NCI-H2196 treated with DMSO at 0.1 percent for 48 hours (cell line): Measurements from ENCODE around the gene GALNTL6.

ENCODE experiments used
- DNase-seq: peaks from one replicate; lab custom pipeline; 2025; ENCODE audit not compliant: unreplicated experiment; lab: John Stamatoyannopoulos, UW

GALNTL6 gene

DNA sequence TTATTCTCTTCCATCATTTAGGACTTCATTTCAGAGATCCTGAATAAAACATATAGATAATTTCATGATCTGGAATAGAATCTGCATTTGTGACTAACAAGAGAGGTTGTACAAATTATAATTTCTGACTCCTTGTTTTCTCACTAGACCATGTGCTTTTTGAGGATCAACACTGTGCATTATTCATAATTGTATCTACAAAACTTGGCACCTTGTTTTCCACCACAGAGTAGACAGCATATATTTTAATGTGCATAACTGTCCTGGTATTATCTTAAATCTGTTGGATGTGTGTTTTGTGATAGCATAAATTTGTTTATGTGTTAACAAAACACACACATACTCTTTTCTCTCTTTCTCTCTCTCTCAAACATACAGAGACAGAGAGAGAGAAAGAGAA lies 840.5 kb downstream of the GALNTL6 start:
- DNase-seq, result no peak

DNA sequence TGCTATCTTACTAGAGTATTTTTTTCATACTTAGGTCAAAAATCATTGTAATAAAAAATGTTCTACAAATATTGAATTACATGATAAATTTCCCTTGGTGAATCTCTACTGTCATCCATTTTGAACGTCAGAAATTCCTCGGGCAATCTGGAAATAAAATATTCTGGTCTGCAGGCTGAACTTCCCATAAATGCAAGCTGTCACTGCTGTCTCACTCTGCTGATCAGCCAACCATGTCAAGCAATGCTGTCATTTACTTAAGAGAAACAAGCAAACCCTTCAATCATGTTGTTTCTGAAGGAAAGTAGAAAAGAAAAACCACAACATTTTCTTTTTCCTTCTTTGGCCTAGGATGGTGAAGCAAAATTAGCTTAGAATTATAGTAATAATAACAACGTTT lies 841.3 kb downstream of the GALNTL6 start:
- no peak for DNase-seq

DNA sequence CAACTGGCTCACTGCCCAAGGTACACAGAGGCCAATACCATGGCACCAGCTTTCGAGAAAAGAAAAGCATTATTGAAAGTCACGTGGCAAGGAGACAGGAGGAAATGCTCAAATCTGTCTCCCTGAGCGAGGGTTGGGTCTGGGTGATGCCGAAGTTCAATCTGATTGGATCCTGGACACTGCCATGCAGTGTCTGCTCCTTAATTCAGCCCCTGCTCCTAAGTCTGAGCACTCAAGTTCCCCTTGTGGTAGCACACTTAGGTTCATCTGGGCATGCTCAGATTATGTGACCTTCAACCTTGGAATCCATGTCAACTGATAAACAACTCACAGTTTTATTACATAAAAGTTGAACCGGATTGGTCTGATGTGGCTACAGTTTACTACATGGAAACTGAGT lies 842.9 kb downstream of the GALNTL6 start:
- DNase-seq, result no peak

DNA sequence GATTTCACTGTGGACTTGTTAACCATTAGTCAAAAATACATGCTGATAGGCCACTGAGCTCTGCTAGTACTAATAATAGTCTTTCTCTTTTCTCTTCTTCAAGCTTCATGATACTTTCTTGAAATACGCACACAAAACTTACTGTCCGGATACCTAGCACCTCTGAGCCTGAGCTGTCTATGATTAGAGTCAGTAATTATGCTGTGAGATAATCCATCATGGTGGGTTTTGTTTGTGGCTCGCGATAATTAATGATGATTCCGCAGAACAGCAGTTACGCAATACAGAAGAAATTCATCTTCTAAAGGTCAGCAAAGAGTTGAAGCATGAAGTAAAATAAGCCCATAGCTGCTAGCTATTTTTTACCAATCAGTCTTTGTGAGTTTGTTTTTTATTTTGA lies 843.9 kb downstream of the GALNTL6 start:
- DNase-seq, result no peak

DNA sequence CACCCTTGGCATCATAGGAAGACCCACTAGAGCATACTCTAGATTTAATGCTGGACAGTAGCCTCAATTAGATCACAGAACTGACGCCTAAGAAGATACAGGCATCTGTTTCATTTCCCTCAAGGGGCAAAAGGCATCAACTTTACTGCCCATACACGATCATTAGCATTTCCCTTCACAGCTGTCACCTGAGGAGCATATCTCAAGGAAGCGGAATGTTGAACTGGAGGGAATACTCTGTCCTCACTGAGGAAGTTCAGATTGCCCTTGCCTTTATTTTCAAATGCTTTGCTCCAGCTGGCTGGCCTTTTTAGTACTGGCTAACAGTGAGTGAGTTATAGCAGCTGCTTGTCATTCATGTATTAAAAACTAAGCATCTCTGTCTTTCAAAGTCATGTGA lies 847.0 kb downstream of the GALNTL6 start:
- DNase-seq, result no peak

DNA sequence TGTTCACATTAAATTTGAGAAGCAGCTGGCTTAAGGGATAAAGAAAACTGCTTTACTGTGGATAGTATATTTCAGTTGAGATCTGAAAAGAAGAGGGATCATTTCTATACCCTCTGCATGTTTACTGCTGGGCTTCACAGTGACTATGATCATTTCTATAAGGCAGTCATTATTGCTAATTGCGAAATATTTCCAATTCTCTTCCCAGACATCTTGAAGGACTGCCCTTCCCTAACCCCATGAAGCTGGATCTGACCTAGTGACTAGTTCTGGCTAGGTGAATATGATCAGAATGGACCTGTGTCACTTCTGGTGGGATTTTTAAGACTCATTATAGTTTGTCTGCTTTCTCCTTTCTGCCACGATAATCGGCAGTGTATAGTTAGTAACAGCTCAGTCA lies 848.9 kb downstream of the GALNTL6 start:
- DNase-seq, result no peak

DNA sequence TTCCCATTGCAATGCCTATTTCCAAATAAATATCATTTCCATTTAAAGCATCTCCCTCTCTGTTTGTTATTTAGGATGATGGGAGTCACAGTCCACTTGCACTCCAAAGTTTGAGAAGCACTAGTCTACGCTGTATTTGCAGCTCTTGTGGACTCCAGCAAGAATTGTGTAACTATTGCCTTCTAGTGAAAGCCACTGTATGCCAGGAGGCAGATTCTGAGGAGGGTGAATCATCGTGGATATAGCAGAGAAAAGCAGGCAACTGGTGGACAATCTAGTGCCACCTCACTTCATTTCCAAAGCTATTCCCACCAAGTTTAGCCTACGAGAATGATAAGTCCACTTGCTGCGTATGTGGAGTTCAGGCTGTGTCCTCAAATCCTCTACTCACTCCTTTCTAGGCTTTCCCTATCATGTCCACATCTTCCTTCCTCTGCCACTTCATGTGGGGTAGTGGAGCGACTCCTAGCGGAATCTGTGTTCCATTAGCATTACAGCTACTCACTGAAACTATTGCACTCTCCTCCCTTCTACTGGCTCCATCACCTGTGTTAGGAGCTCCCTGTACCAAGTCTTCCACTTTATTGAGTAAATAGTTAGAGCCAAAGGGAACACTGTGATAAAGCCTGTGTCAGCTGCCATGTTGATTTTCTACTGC lies 853.6 kb downstream of the GALNTL6 start:
- no peak for DNase-seq

DNA sequence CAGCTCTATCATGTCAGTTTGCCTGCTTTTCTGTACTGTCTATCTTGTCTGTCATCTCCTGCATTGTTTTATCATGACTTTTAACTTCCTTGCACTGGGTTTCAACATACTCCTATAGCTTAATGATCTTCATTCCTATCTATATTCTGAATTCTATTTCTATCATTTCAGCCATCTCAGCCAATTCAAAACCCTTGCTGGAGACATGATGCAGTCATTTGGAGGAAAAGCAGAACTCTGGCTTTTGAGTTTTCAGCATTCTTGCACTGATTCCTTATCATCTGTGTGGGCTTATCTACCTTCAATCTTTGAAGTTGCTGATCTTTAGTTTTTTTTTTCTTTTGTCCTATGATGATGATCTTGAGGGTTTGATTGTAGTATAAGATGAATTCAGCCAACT lies 861.6 kb downstream of the GALNTL6 start:
- DNase-seq, result no peak

DNA sequence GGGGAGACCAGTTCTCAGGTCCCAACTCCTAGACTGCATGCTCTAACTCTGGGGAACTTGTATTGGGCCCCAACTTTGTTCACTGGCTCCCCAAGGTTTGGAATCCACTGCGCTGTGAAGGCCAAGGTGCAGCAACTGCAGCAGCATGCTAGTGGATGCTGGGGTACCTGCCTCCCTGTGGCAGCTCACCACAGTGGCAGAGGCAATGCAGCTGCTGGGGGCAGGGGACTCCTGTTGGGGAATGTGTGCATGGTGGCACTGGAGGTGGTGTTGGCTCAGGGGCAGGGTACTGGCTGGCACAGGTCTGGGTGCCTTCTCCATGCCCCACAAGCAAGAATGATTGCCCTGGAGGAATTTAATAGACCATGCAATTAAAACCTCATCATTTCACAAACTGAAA lies 862.0 kb downstream of the GALNTL6 start:
- no peak for DNase-seq

DNA sequence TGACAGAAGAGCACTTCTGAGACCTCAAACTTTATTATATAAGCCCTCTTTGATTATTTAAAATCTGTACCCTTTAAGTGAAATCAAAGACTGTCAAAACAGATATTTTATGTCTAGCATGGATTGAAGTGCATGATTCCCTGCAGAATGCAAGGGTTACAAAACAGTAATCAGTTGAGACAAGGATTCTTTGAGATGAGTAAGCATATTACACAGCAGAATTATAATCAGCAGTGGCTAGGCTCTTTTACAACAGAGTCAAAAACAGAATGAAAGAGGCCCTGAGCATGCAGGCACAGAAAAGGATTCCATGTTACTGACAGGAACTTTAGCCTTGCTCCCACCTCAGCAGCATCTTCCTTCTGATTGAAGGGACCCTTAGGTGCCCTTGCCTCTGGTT lies 867.5 kb downstream of the GALNTL6 start:
- no peak for DNase-seq

DNA sequence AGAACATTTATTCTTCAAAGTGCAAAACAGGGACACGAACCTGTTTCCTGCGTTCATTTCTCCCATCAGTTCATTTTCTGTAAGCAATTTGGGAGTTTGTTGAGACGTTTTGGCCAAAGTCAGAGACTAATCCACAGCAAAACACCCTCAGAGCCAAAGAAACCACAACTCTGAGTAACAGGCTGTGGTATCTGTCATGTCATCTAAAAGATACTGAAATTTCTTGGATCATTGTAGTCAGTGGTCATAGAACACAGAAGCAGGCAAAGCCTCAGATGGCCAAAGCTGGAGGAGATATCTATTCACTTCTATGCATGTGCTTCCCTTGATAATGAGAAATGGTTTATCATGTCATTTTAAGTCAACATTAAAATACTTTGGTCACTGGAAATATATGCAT lies 869.8 kb downstream of the GALNTL6 start:
- no peak for DNase-seq

DNA sequence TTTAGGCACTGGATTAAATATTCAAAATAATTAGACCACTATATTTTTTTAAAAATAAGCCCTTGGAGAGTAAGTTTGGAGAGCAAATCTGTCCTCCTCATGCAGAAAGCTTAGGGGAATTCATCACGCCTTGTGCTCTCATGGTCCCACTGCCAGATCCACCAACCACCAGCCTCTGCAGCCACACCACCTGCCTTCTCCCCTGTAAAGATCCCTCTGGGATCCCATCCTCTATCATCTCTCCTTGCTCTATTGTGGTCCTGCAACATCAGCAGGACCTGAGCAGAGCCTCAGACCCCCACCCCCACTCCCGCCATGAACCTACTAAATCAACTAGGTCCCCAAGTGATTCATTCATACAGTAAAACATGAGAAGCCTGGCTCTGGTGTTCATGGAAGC lies 872.8 kb downstream of the GALNTL6 start:
- no peak for DNase-seq

DNA sequence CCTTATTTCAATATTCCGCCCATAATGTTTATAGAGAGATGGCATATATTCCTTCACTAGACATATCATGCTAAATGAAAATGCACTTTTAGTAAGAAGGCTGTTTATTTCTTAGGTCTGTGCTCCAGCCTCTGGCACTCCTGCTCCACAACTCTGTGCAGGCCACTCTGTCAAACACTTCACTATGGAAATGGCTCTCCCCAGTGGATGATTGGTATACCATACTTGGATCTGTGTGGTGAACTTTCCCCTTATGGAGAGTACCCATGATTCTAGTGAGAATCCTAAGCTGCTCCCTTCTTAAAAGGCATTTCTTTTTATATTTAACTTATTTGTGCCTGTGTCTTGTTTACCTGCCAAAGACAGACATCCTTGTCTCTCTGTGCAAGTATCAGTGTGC lies 875.3 kb downstream of the GALNTL6 start:
- DNase-seq, result no peak

DNA sequence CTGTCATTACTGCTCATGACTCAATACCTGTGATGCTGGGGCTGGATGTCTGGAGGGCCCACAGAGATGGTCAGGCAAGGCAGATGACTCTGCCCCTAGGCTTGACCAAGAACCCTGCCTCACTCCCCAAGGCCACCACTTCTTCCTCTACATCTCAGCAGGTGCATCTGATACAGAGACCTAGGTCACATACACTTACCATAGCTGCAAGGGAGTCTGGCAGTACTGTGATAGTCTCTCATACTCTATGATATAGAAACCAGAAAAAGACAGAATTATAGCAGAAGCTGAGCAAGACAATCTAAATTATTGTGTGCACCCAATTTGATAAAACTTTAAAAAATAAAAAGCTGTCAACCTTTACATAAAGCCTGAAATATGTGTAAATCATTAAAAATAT lies 878.3 kb downstream of the GALNTL6 start:
- DNase-seq, result no peak

DNA sequence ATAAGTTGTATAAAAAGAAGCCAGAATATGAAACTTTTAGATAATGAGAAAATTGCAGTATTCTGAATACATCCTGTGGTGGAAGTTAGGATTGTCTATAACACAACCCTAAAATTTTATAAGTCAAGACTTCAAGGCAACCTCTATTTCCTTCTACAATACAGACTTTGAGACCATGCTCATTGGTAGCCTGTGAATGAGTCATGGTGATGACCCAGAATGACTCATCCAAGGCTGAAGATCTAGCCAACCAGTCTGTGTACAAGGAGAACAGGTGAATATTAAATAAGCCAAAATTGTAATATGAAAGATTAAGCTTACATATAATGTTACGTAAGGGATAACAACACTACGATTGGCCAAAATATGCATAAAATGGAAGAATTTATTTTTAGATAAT lies 879.5 kb downstream of the GALNTL6 start:
- no peak for DNase-seq

DNA sequence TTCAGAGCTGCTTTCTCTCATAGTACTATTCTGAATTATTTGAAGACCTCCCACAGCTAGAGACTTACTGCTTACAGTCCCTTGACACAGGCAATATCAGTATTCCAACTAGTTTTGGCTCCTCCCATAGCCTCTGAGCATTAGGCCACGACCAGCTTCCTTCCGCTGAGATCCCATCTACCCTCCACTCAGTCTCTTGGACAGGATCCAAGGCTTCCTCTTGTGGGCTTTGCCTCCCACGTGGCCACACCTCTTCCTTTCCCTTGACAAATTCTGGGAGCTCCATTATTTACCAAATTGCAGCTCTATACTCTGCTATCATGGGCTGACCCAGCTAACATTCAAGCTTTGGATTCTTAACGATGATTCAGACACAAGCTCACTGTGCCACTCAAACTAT lies 885.1 kb downstream of the GALNTL6 start:
- DNase-seq, result no peak

DNA sequence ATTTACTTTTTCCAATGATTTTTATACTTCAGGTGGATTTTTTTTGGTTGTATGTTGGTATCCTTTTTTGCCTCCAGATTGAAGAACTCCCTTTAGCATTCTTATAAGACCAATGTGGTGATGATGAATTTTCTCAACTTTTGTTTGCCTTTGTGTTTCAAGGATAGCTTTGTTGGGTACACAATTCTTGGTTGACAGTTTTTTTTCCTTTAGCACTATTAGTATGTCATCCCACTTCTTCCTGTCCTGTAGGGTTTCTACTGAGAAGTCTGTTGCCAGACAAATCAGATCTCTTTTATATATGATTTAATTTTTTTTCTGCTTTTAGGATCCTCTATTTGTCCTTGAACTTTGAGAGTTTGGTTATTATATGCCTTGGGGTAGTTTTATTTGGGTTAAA lies 892.4 kb downstream of the GALNTL6 start:
- no peak for DNase-seq

DNA sequence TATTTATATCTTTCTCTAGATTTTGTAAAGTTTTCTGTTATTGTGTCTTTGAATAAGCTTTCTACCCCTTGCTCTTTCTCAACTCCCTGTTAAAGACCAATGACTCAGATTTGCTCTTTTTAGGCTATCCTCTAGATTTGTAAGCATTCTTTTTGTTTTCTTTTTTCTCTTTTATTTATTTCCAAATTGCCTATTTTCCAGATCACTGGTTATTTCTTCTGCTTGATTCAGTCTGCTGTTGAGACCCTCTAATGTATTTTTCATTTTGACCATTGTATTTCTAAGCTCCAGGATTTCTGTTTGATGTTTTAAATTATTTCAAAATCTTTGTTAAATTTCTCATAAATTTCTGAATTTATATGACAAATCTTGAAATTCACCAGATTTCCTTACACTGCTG lies 892.8 kb downstream of the GALNTL6 start:
- DNase-seq, result no peak

DNA sequence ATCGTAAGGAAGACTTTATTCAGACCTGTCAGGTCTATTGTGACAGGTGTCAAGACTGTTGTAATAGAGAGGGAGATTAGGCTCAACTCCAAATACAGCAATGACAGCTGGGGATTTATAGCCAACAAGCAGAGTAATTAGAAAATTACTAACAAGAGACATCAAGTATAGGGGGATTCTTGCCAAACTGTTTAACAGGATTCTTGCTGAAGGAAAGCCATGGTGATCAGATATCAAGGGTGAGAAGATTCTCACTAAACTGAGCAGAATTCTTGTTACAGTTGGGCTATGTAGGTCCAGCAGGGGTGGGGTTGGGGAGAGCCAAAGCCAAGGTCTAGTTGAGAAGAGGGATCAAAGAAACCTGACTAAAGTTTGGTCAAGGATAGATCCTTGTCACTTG lies 894.4 kb downstream of the GALNTL6 start:
- no peak for DNase-seq

DNA sequence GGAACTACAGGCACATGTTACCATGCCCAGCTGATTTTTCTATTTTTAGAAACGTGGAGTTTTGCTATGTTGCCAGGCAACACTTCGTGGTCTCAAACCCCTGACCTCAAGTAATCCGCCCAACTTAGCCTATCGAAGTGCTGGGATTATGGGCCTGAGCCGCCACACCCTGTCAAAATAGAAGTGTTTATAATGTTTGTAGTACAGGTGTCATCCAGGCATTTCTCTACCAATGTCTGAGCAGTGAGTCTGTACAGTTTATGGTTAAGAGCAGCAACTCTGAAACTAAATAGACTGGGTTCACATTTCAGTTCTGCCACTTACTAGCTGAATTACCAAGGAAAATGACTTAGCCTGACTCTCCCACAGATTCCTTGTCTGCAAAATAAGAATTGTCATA lies 895.0 kb downstream of the GALNTL6 start:
- DNase-seq, result no peak

DNA sequence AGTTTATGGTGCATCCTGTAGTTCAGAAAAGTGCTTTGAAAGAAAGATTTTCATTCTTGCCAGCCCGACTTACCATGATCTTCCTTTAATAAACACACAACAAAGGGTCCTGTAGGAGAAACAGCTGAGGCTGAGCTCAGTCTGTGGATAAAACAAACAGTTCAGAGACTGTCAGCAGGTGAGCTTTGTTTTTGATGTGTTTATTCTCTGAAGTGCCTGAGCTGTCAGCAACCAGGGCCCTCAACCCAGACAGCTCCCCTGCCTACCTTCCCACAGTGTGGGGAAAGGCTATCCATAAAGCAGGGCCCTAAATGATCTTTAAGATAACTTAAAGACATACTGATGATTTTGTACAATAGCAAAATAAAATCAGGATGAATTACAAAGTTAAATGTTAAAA lies 896.2 kb downstream of the GALNTL6 start:
- DNase-seq, result no peak

DNA sequence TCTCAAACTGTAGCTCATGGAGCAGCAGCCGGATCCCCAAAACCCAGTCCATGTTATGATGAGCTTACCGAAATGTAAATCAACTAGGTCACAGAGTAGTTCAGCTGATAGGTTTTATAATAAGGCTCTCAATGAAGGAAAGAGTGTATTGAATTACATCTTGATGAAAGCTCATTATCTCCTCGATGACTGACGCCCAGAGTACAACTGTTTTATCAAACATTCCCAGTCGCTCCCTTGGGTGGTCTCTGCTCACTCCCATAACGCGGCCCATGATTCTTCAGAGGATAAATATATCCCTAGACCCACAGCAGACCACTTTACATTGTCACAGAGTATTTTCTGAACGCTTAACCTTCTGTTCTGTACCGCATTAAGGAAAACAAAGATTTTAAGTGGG lies 903.1 kb downstream of the GALNTL6 start:
- DNase-seq, result no peak

DNA sequence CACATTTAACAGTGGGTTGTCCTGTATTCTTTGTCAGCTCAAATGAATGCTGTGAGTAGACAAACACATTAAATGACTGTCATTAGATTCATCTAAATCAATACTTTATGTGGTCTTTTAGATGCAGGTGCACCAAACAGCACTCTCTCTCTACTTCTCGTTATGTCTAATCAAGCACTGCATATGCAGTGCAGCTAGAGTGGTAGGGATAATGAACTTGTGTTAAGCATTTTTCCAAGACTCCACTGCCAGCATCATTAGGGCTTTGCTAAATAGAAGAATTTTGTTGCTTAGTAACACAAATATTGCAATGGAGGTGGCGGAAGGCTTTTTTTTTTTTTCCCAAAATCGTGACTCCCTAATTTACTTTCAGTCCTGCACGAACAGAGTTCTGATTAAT lies 908.5 kb downstream of the GALNTL6 start:
- no peak for DNase-seq

DNA sequence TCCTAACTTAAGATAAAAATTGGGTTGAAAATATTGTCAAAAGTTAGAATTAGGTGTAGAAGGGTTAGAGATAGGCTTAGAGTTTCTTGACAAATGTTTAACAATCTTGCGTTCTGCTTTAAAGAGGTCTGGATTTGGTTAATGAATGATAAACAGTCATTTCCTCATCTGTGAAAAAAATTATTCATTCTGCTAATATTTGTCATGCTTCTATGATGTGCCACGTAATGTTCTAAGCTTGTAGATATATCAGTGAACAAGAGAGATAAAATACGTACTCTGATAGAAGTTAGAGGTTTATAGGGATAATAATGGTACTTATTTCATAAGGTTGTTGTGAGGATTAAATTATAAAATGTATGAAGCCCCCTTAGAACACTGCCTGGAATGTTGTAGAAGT lies 912.4 kb downstream of the GALNTL6 start:
- no peak for DNase-seq
